Panc1 (cell line): ENCODE results near the gene CD99.

Source experiments
- CTCF ChIP-seq: fragments of 450-650 bp; IDR thresholded peaks from 2 replicates; pipeline ENCODE4 v1.5.1; 2017; ENCODE audit warnings: mild to moderate bottlenecking
- POLR2AphosphoS5 ChIP-seq: IDR thresholded peaks from 2 replicates; pipeline ENCODE4 v1.6.1; 2012; ENCODE audit warnings: mild to moderate bottlenecking, low read depth, low read length, moderate library complexity
- REST ChIP-seq, 2 experiments: IDR thresholded peaks; 2 replicates each; pipeline ENCODE4 v1.6.1; 2011 to 2012; ENCODE audit warnings: low read depth in 2 of 2, control low read depth in 1 of 2, low read length in 1 of 2, mild to moderate bottlenecking in 1 of 2, moderate library complexity in 1 of 2; ENCODE audit not compliant: insufficient read depth in 1 of 2

GRCh38 chrX:2684256-2684655 is 6.8 kb upstream of the CD99 start:
- TF ChIP-seq CTCF (no peak), POLR2AphosphoS5 (no peak), REST (IDR thresholded peaks at IDR 0.05; ENCODE audit: insufficient read depth in 1 of 2, low read depth in 2 of 2, low read length in 1 of 2) (no peak)
